GM18517 (cell line): ENCODE results near the gene KSR1.

Experiments
- ATAC-seq: cut with Tn5 transposase; IDR thresholded peaks from one replicate; pipeline ENCODE4 v1.9.1; 2021; ENCODE audit warnings: mild to moderate bottlenecking, moderate library complexity; ENCODE audit not compliant: unreplicated experiment

The KSR1 gene

GRCh38 chr17:27603421-27603770, 147.1 kb downstream of the KSR1 start:
- no peak for ATAC-seq

- no peak for ATAC-seq
Measured at GRCh38 chr17:27603880-27604794, 147.9 kb downstream of the KSR1 start.

- ATAC-seq, result no peak
Measured at GRCh38 chr17:27605409-27605808, 149.2 kb downstream of the KSR1 start.

GRCh38 chr17:27607521-27608091, 151.4 kb downstream of the KSR1 start:
- no peak for ATAC-seq

- ATAC-seq, result no peak
Measured at GRCh38 chr17:27608328-27609230, 152.3 kb downstream of the KSR1 start.

- ATAC-seq, result no peak
Measured at GRCh38 chr17:27609611-27610303, 153.5 kb downstream of the KSR1 start.

- no peak for ATAC-seq
Measured at GRCh38 chr17:27610304-27610677, 154.0 kb downstream of the KSR1 start.

GRCh38 chr17:27612160-27612770, 156.0 kb downstream of the KSR1 start:
- ATAC-seq, result no peak

- no peak for ATAC-seq
Measured at GRCh38 chr17:27613433-27613832, 157.2 kb downstream of the KSR1 start.

GRCh38 chr17:27615121-27615520, 158.9 kb downstream of the KSR1 start:
- no peak for ATAC-seq

GRCh38 chr17:27616414-27616813, 160.2 kb downstream of the KSR1 start:
- ATAC-seq, result no peak

GRCh38 chr17:27618417-27618816, 162.2 kb downstream of the KSR1 start:
- ATAC-seq, result no peak

GRCh38 chr17:27620721-27621120, 164.5 kb downstream of the KSR1 start:
- no peak for ATAC-seq

- no peak for ATAC-seq
Measured at GRCh38 chr17:27621536-27621935, 165.3 kb downstream of the KSR1 start.

GRCh38 chr17:27621942-27622559, 165.8 kb downstream of the KSR1 start:
- ATAC-seq, result no peak

- ATAC-seq, result no peak
Measured at GRCh38 chr17:27622986-27623385, 166.7 kb downstream of the KSR1 start.

GRCh38 chr17:27623614-27624013, 167.4 kb downstream of the KSR1 start:
- no peak for ATAC-seq

- no peak for ATAC-seq
Measured at GRCh38 chr17:27624539-27624938, 168.3 kb downstream of the KSR1 start.

- ATAC-seq, result no peak
Measured at GRCh38 chr17:27625856-27626255, 169.6 kb downstream of the KSR1 start.

GRCh38 chr17:27627514-27627913, 171.3 kb downstream of the KSR1 start:
- ATAC-seq, result no peak
